Natural killer cell (primary cell): ENCODE results near the gene SYNPO. TPM values are rescaled to one million over a fixed set of nuclear protein-coding genes. Genes with fewer than 3 reads are reported as not detected.

Experiments
- ATAC-seq, 3 donors: fragments of 150-1000 bp in 2 of 3; fragments of 200-7000 bp in 1 of 3; cut with Tn5 transposase; 1 replicate in 1 of 3; 2 replicates in 2 of 3; pipeline ENCODE4 v1.10.0; 2021; ENCODE audit warnings: mild to moderate bottlenecking in 2 of 3, moderate library complexity in 2 of 3
- DNase-seq, 2 donors: peaks; one replicate each; pipeline versions ENCODE4 v3.0.0 to v3.0.0-alpha.2; 2013 to 2021; ENCODE audit warnings: mixed read lengths in 1 of 2
- H3K27ac ChIP-seq: one replicate; pipeline ENCODE4 v1.5.1; 2013; ENCODE audit warnings: mild to moderate bottlenecking, low read length
- H3K27me3 ChIP-seq: one replicate; pipeline ENCODE4 v1.6.1; 2013; ENCODE audit warnings: low read length; ENCODE audit not compliant: control insufficient read depth, insufficient read depth
- H3K36me3 ChIP-seq: one replicate; pipeline ENCODE4 v1.6.1; 2013; ENCODE audit warnings: low read length; ENCODE audit not compliant: control insufficient read depth, insufficient read depth
- H3K4me1 ChIP-seq: one replicate; pipeline ENCODE4 v1.6.1; 2013; ENCODE audit warnings: low read length; ENCODE audit not compliant: control insufficient read depth, insufficient read depth
- H3K4me3 ChIP-seq: one replicate; pipeline ENCODE4 v1.5.1; 2013; ENCODE audit warnings: low read length
- H3K9me3 ChIP-seq: one replicate; pipeline ENCODE4 v1.6.1; 2013; ENCODE audit warnings: low read length; ENCODE audit not compliant: control insufficient read depth, insufficient read depth
- H3K27ac Mint-ChIP-seq, 2 donors: one replicate each; pipeline ENCODE4 v1.8.0; 2022; ENCODE audit warnings: mild to moderate bottlenecking in 2 of 2, mixed read lengths in 2 of 2, moderate library complexity in 1 of 2
- H3K27me3 Mint-ChIP-seq, 2 donors: one replicate each; pipeline ENCODE4 v1.8.0; 2022; ENCODE audit warnings: low read depth in 2 of 2, mixed read lengths in 2 of 2
- H3K36me3 Mint-ChIP-seq: one replicate; pipeline ENCODE4 v1.8.0; 2022; ENCODE audit warnings: mixed read lengths
- H3K4me1 Mint-ChIP-seq, 2 donors: one replicate each; pipeline ENCODE4 v1.8.0; 2022; ENCODE audit warnings: mixed read lengths in 2 of 2
- H3K4me3 Mint-ChIP-seq: one replicate; pipeline ENCODE4 v1.8.0; 2022; ENCODE audit warnings: mild to moderate bottlenecking, moderate library complexity, mixed read lengths
- H3K9me3 Mint-ChIP-seq, 2 donors: one replicate each; pipeline ENCODE4 v1.8.0; 2022; ENCODE audit warnings: mixed read lengths in 2 of 2
- WGBS: methylation state at CpG from one replicate; pipeline ENCODE4 v1.1.7; 2013; ENCODE audit warnings: missing lambda C conversion rate; ENCODE audit not compliant: insufficient coverage; 5-methylcytosine and 5-hydroxymethylcytosine counted together
- intact Hi-C: fragments of 100-400 bp; cut with micrococcal nuclease; formaldehyde crosslinking; loops from one replicate; pipeline ENCODE4 v1.14.2; 2022
- total RNA-seq, 4 donors: library from RNA; stranded (reverse); fragments of 120-200 nt in 1 of 4; gene quantifications; one replicate each; pipeline versions ENCODE4 v1.2.3 to v1.2.4, GENCODE V29; 2013 to 2022
- TF ChIP-seq, protein P1 (sequence below): fragments of 200-600 bp; IDR thresholded peaks from one replicate; pipeline ENCODE4 v1.8.0; 2022; ENCODE audit warnings: antibody characterized with exemption

The SYNPO gene
- total RNA-seq, 3 donors from 2014 or later (not counting 1 experiment from before 2014, with no cell fraction given), result 0.16 to 0.48 TPM; not detected in 1

DNA sequence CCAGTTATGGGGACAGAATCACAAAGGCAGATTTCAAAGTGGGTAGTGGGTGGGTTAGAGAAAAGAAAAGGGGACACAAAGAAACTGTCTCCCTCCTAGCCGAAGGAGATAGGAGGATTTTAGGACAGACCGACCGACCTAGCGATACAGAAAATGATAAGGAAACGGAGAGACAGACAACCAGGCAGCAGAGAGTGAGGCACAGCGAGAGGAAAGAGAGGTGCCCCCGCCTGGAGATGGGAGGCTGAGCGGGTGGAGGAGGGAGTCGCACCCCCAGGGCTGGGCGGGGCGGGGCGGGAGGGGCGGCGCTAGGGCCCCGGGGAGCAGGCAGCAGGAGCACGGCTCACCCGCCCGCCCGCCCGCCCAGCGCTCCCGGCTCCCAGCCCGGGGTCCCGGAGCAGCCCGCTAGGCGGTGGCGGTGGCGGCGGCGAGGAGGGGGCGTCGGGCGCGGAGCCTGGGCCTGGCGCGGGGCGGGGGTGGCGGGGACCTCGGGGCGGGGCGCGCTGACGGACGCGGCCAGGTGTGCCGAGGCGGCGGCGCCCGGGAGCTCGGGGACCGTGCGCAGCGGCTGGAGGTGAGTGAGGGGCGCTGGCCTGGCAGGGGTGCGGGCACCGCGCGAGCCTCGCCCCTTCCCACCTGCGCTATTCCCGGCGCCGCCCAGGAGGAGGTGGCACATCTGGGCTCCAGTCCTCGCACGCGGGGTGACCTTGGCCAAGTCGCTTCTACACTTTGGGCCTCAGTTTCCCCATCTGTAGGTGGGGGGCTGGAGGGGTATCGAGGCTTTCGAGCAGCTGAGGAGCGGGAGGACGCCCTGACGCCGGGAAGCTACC lies 15.9 kb upstream of the SYNPO start:
- Mint-ChIP-seq H3K9me3 (no peaks in the 10 kb centered on the region), H3K4me3 (peak overlapping the region; percentile 83), H3K36me3 (no peaks in the 10 kb centered on the region), H3K27ac (peak overlapping the region in 1 of 2 donors; percentile 33), H3K27me3 (peaks cover 18 to 27% of the 10 kb centered on the region in 2 donors), H3K4me1 (peaks cover 8% of the 10 kb centered on the region in 2 donors)
- no peaks in the 10 kb centered on the region for H3K36me3 ChIP-seq
- ATAC-seq (peak in 2 of 3 donors; percentile 54 to 72), DNase-seq (peak in 1 of 2 donors; percentile 51)
- intact Hi-C loops, result no loop called here
- H3K27me3 ChIP-seq, result peaks cover 10% of the 10 kb centered on the region
- no peaks in the 10 kb centered on the region for H3K9me3 ChIP-seq
- peaks cover 14% of the 10 kb centered on the region for H3K4me1 ChIP-seq
- 5% methylated on average over 74 of the region's 74 CpGs for WGBS
- TF ChIP-seq, protein P1, sequence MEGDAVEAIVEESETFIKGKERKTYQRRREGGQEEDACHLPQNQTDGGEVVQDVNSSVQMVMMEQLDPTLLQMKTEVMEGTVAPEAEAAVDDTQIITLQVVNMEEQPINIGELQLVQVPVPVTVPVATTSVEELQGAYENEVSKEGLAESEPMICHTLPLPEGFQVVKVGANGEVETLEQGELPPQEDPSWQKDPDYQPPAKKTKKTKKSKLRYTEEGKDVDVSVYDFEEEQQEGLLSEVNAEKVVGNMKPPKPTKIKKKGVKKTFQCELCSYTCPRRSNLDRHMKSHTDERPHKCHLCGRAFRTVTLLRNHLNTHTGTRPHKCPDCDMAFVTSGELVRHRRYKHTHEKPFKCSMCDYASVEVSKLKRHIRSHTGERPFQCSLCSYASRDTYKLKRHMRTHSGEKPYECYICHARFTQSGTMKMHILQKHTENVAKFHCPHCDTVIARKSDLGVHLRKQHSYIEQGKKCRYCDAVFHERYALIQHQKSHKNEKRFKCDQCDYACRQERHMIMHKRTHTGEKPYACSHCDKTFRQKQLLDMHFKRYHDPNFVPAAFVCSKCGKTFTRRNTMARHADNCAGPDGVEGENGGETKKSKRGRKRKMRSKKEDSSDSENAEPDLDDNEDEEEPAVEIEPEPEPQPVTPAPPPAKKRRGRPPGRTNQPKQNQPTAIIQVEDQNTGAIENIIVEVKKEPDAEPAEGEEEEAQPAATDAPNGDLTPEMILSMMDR, result no peak
- H3K27ac ChIP-seq, result no peak overlapping the region
- H3K4me3 ChIP-seq, result peak overlapping the region; percentile 43

DNA sequence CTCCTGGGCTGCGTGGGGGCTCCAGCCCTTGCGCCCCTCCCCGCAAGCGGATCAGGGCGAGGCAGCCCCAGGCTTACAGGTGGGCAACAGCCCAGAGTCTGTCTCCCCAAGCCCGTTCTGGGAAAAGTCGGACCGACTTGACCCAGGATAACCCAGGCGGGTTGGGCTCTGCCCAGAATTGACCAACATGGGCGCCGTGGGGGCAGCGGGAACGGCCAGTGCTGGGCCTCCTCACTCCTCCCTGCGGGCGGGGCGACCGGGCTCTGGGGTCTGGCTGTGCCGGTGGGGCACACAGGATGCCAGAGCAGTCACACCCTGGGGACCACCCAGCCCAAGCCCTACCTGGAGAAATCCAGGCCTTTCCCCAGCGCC lies 15.3 kb upstream of the SYNPO start:
- H3K4me3 Mint-ChIP-seq, result no peak overlapping the region
- H3K4me1 ChIP-seq, result peaks cover 14% of the 10 kb centered on the region
- no peak for ATAC-seq
- WGBS, result 47% methylated on average over 19 of the region's 19 CpGs
- no peak for DNase-seq
- H3K27me3 Mint-ChIP-seq, result peaks cover 18 to 27% of the 10 kb centered on the region in 2 donors
- no peak overlapping the region for H3K27ac ChIP-seq
- H3K4me3 ChIP-seq, result peak overlapping the region; percentile 43
- intact Hi-C loops, result no loop called here
- no peaks in the 10 kb centered on the region for H3K9me3 Mint-ChIP-seq
- no peaks in the 10 kb centered on the region for H3K9me3 ChIP-seq
- peaks cover 10% of the 10 kb centered on the region for H3K27me3 ChIP-seq
- no peaks in the 10 kb centered on the region for H3K36me3 Mint-ChIP-seq
- no peak overlapping the region for H3K27ac Mint-ChIP-seq
- TF ChIP-seq, protein P1, result no peak
- H3K36me3 ChIP-seq, result no peaks in the 10 kb centered on the region
- peaks cover 8% of the 10 kb centered on the region in 2 donors for H3K4me1 Mint-ChIP-seq

DNA sequence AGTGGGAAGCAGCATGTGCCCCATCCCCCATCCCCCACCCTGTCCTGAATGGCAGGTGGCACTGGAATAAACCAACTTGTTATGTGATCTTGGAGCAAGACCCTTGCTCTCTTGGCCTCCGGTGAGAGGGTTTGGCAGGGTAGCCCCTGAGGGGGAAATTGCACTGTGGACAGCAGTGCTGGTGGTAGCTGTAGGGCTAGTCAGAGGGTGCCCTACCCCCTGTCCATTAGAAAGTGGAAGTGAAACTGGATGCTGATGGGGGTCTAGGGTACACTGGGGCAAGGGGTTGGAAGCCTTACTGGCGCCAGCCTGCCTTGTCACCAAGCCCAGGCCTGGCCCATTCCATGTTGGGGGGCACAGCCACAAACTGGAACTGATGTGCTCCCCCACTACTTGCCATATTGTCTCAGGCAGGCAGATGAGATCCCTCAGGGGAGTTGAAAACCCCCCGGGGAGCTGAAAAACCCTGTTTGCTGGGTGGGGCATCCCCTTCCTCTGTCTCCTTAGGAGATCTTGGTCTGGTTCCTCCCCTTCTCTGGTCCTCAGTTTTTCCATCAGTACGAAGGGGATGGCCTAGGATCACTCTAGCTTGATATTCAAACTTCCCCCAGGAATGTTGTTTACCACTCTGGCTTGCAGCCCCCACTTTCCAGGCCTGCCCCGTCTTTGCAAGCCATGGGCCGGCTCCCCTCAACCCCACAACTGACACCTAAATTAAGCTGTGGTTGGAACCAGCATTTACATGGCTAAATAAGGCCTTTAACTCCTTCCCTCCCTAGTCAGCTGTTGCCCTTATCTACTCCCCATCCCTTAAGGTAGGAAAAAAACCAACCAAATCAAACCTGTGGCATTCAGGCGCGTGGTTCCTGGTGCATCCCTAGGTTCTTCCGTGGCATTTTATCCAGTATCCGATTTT lies 14.4 kb upstream of the SYNPO start:
- Mint-ChIP-seq H3K9me3 (no peaks in the 10 kb centered on the region), H3K27ac (no peak overlapping the region), H3K36me3 (no peaks in the 10 kb centered on the region), H3K27me3 (peaks cover 20 to 27% of the 10 kb centered on the region in 2 donors), H3K4me3 (no peak overlapping the region), H3K4me1 (peaks cover 8% of the 10 kb centered on the region in 2 donors)
- H3K27ac ChIP-seq, result no peak overlapping the region
- no peaks in the 10 kb centered on the region for H3K9me3 ChIP-seq
- no peaks in the 10 kb centered on the region for H3K36me3 ChIP-seq
- DNase-seq, result no peak
- H3K4me3 ChIP-seq, result peak overlapping the region; percentile 43
- TF ChIP-seq, protein P1, result no peak
- intact Hi-C loops, result no loop called here
- peaks cover 14% of the 10 kb centered on the region for H3K4me1 ChIP-seq
- H3K27me3 ChIP-seq, result peaks cover 10% of the 10 kb centered on the region
- no peak for ATAC-seq
- 57% methylated on average over 10 of the region's 10 CpGs for WGBS
